HG03139 (cell line): ENCODE data around the gene SLC30A2.

Experiments used
- ATAC-seq: cut with Tn5 transposase; IDR thresholded peaks from one replicate; pipeline ENCODE4 v1.9.1; 2021; ENCODE audit not compliant: unreplicated experiment

SLC30A2 gene

DNA sequence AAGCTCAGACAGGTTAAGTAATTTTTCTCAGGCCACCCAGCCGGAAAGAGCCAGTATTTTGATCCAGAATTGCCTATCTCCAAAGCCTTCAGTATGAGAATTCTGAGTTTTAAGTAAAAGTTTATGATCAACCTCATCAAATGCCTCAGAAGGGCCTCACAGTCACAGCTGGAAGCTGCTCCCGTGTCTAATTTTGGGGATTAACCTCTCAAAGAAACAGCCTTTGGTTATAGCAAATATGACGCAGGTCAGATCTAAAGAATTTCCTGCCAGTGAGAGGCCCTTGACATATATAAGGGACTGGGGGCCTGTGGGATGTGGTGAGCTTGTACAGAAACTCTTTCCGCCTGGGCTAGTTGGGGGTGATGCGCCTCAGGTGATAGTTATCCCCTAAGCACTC lies 22.1 kb downstream of the SLC30A2 start:
- ATAC-seq: no peak

DNA sequence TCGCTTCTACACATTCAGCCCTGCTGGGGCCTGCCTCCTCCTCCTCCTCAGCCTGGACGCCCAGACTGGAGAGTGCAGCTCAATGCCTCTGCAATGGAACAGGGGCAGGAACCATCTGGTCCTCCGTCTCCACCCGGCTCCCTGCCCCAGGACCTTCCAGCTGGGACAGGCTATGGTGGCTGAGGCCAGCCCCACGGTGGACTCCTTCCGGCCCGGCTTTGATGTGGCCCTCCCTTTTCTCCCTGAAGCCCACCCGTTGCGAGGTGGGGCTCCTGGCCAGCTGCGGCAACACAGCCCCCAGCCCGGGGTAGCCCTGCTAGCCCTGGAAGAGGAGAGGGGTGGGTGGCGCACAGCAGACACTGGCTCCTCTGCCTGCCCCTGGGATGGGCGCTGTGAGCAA lies 22.9 kb downstream of the SLC30A2 start:
- no peak for ATAC-seq

DNA sequence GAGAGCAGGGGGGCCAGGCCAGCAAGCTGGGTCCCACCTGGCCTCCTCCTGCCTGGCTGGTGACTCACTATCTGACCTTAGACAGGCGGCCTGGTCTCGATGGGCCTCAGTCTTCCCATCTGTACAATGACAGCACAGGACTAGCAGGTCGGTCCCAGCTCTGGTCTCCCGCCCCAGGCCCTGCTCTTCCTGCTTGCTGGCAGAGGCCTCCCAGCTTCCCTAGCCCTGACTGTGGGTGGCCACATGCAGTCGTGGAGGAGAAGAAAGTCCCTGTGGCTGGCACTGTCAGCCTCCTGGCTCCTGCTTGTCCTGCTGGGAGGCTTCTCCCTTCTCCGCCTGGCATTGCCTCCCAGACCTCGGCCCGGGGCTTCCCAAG lies 23.5 kb downstream of the SLC30A2 start:
- no peak for ATAC-seq

DNA sequence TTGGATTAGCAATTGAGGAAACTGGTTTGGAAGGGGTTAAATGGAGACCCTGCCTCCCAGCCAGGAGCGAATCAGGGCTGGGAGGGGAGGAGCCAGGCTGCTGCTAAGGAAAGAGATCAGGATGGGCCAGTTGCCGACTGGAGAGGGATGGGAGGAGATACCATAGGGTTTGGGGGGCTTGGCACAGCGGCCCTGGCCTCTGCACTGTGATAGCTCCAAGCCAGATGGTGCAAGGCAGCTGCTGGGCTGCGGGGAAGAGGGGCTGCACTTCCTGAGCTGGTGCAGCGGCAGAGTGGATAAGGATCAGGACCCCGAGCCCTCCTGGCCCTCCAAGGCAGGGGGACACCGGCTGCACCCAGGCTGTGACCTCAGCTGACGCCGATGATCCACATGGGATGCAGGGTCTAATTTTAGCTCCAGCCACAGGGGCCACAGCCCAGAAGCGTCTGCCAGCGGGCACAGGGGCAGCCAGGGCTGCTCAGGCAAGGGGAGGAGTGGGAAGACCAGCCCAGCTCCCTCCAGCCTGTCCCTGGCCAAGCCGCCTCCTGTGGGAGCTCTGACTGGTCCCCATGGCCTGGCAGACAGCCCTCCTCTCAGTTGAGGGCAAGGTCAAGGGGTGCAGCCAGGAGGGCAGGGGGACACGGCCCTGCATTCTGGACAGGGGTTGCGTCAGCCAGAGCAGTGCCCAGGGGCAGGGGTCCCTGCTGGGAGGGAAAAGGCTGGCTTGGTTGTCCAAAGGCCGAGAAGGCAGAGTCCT lies 24.1 kb downstream of the SLC30A2 start, which contains the start of gene EXTL1:
TSS of gene EXTL1 (plus strand) at position 129 of the 757 bp plus-strand sequence. CDS start 872 bp downstream, outside the sequence.
- ATAC-seq: no peak

DNA sequence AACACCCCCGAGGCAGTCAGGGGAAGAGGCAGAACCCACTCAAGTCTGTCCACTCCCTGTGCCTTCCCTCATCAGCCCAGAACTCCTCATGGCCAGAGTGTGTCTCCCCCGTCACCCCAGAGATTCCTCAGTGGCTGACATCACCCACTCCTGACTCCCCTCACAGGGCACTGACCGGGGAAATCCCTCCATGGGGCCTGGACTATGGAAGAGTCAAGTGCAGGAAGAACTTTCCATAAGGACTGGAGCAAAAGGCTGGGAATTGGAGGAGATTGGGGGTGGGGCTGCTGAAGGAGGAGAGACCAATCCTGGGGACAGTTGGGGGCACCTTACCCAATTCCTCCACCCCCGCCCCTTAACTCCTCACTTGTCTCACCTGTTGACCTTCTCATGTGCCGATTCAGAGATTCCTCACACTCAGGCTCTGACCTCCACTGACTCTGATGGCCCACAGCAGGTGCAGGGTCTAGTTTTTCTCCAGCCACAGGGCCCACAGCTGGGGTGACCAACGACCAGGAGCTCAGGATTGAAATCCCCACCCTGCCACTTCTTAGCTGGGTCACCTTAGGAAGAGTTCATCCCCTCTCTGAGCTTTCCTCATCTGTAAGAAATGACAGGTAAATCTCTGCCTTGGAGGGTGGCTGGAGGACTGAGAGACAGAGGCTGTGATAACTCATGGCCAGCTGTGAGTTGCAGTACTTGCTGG lies 24.8 kb downstream of the SLC30A2 start:
- no peak for ATAC-seq

DNA sequence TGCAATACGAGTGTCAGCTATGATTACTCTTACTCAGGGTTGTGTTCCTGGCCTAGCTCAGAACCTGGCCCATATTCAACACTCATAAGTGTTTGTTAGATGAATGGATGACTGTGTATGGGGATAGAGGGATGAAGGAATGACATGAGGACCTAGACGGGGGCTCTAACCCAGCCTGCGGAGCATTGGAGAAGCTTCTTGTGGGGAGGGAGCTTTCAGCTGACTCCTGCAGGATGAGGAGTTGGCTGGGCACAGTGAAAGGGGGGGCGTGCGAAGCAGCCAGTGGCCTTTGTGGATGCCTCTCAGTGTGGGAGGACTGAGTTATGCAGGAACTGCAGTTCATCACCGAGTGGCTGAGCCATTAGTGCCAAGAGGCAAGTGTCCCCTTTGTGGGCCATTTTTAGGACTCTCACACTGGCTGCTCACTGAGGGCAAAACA lies 25.6 kb downstream of the SLC30A2 start:
- no peak for ATAC-seq

DNA sequence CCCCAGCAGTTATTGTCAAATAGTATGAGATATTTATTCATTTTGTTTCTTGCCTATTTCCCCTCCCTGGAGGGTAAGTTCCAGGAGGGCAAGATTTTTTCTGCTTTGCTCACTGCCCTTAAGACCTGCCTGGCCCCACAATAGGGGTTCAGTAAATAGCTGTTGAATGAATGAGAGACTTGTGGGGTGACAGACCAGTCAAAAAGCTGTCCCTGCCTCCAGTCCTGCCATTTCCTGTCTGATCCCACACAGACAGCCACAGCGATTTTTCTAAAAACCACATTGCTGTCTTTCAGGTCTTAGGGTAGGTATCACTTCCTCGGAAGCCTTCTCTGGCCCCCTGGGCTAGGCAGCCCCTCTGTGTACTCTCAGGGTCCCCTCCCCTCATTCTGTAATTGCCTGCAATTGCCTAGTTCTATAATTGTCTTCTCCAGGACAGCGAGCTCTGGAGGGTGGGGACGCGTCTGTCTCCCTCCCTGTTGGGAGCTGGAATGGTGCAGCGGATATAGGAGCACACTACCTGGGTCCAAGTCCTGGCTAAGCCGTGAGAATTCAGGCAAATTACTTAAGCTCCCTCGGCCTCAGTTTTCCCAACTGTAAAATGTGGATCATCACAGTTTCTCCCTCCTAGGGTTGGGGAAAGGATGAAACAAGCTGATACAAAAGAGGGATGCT lies 26.1 kb downstream of the SLC30A2 start:
- ATAC-seq: no peak

DNA sequence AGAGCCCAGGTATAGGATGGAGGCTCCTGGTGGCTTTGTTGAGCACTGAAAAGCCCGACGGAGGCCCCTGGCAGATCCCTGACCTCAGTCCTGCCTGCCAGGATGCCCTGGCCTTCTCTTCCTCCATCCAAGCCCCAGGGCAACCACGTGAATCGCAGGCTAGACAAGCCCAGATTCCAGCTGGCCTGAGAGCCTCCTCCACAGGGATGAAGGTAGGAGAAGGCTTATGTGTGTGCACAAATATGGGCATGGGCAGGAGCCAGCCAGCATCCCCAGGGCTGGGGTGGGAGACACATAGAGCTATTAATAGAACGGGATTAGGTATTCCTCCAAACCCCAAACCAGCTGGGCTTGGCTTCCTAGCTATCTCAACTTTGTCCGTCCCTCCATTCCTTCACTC lies 28.3 kb downstream of the SLC30A2 start:
- no peak for ATAC-seq

DNA sequence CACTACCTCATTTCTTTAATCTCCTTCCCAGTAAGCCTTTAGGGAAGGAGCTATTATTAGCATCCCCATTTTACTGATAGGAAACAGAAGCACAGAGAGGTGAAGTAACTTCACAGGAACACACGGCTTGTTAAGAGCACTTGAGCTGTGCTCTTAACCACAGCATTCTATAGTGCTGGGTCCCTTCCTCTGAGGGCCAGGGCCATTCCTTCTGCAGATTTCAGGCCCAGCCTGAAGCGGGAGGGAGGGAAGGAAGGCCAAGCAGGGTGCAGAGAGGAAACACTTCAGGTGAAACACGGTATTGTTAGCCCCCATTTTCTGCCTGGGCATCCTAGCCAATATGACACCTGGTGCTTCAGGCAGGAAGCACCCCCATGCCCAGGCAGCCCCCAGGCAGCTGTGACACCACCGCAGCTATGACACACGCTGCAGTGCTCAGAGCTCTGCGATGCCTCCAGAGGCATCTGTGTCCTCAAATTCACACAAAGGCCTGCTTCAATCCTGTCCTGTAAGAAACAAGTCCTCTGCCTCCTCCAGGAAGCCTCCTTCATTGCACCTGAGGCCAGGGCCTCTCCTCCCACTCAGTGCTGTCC lies 28.9 kb downstream of the SLC30A2 start:
- ATAC-seq: no peak

DNA sequence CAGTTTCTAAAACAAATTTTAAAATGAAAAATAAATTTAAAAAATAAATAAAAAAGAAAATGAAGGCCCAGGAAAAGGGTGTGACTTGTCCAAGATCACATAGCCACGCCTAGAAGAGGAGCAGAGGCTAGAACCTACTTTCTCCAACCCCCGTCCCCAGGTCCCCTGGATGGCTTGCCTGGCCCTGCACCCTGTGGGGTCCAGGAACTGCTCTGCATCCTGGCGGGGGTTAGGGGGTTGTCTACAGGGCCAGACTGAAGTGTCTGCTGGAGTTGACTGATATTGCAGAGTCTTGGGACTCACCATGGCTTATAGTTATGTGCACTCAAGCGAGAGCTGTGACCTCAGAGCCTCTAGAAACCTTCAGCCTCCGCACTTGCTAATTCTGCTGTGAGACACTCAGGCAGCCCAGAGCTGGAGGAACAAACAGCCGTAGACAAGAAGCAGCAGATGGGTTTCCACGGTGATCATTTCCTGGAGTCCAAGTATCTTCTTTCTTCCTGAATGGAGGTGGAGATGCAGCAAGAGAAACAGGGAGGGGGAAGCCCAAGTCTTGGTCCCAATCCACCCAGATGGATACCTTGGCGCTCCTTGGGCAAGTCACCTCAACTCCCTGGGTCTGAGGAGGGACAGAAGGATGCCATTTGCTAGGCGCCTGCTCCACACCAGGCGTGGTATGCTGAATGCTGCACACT lies 29.5 kb downstream of the SLC30A2 start:
- ATAC-seq: no peak

DNA sequence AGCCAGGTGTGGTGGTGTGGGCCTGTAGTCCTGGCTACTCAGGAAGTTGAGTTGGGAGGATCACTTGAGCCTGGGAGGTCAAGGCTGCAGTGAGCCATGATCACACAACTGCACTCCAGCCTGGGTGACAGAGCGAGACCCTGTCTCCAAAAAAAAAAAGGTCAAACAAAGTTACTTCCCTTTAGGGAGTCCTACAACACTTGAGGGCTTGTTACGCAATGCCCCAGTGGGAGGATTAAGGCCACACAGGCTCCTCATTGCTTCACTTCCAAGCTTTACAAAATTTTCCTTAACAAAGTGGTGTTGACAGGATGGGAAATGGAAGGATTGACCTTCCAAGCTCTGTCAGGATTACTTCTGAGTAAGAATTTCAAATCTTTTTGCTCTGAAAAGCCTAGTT lies 30.6 kb downstream of the SLC30A2 start:
- no peak for ATAC-seq

DNA sequence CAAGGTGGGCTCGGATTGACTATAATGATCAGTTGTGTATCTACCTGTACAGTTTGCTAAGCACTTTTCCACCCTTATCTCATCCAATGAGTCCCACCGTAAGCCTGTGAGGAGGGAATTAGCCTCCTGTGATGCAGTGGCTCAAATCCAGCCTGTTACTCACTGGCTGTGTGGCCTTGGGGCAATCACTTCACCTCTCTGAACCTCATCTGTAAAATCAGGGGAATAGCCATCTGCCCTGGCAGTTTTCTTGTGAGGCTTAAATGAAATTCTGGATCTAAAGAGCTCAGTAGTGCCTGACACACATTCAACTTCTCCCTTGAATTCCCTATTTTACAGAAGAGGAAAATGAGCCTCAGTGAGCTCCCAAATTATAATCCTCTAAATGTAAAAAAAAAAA lies 31.7 kb downstream of the SLC30A2 start:
- no peak for ATAC-seq

DNA sequence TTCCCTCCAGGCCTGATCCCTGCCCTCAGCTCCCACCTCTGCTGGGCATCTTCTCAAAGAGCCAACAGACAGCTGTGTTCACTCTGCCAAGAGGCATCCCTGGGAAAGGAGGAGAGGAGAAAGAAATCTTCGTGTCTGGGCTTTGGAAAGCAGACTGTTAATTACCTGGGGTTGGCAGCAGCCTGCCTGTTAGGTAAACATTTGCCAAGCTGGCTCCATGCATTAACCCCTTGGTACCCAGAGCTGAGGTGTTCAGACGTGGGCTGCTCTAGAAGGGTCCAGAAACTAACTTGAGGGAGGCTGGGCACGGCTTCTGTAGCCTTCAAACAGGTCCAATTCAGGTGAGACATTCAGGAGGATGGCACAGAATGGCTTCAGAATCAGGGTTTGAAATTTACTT lies 33.1 kb downstream of the SLC30A2 start:
- ATAC-seq: no peak

DNA sequence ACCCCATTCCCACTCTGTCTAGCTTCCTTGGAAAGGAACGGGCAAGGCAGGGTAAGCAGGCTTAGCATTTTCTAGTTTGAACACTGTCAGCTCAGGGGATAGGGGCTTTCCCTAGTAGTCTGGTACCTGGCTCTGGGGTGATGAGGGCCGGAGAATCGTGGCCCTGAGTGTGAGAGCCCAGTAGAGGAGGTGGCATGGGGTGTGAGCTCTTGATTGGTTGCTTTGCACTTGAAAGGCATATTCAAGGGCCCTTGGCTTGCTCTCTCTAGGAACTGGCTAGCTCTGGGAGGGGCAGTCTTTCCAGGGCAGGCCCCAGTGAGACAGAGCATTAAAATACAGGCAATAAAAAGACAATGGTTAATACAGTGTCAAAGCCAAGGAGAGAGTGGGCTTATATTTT lies 35.1 kb downstream of the SLC30A2 start:
- ATAC-seq: no peak

DNA sequence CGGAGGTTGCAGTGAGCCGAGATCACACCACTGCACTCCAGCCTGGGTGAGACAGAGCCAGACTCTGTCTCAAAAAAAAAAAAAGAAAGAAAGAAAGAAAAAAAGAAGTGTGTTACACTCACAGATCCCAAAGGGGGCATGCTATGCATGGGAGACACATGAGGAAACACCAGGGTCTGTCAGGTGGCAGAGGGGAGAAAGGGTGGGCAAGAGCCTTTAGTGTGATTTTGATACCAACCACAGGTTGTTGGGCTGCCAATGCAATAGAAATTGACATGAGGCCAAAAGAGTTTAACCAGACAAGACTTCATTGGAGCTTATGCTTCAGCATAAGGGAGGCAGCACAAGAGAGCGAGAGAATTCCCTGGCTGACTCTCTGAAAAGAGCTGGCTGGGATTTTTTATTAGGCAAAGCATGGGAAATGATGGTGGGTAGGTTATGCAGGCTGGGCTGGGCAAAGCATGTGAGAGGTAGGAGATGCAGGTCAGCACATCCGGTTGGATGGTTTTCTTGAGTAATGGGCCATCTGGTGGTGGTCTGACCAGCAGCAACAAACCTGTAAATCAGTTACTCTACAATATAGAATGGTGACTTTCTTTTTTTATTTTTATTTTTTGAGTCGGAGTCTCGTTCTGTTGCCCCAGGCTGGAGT lies 36.0 kb downstream of the SLC30A2 start:
- ATAC-seq: no peak

DNA sequence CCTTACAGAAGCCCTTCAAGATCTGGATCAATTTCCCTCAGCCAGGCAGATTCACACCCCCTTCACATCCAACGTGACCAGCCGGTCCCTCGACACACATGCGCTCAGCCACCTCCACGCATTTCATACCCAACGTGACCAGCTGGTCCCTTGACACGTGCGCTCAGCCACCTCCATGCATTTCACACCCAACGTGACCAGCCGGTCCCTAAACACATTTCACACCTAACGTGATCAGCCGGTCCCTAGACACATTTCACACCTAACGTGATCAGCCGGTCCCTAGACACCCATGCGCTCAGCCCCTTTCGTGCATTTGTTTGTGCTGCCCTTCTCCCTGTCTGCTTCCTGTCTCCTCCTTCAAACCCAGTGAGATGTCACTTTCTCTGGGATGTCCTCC lies 39.2 kb downstream of the SLC30A2 start:
- no peak for ATAC-seq

DNA sequence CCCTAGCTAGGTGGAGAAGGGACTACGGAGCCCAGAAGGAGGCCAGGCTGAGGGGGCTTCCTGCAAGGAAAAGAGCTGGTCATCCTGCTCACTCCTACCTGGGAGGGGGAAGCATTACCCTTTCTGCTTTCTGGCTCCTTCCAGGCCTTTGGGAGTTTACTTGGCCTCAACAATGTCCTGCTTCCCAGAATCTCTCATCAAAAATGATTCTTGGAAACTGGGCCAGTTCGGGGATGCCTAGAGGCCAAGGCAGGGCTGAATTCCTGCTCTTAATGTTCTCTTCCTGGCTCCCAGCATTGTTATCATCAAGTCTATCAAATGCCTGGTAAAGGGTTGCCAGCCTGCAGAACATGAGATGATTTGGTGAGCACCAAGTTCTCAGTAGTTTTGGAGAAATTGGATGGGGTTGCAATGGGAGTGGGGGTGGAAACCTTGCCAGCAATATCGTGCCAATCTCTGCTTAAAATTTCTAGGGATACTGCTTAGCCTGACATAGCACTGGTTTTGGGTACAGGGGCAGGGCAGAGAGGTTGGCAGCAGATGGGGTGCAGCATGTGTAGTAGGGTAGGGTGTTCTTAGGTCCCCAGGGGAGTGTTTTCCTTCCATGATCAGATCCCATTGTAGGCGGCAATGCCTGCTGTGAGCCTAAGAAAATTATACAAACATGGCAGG lies 40.3 kb downstream of the SLC30A2 start:
- ATAC-seq: no peak

DNA sequence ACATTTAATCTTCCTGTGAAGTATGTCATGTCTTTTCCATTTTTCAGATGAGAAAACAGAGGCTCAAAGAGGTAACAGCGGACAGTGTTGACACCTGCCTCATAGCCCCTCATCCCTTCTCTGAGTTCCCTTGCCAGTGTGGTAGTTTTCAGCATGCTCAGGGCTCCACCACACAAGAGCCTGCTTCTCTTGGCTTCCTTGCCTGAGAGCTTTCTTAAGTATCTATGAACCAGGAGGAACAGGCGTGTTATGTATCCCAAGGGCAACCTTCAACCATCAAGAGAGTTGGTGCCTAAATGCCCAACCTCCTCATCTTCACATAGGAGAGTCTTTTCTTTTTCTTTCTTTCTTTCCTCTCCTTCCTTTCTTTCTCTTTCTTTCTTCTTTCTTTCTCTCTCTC lies 42.2 kb downstream of the SLC30A2 start:
- ATAC-seq: no peak

DNA sequence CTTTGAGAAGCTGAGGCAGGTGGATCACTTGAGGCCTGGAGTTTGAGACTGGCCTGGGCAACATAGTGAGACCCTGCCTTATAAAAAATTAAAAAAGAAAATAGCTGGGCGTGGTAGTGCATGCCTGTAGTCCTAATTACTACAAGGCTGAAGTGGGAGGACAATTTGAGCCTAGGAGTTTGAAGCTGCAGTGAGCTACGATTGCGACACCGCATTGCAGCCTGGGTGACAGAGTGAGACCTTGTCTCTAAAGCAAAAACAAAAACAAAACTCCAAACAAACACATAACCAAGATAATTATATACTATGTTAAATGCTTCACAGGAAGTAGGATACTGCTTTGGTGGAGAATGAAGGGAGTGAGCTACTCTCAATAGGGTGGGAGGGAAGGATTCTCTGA lies 42.7 kb downstream of the SLC30A2 start:
- no peak for ATAC-seq
